ENCODE results near the gene PHTF1.

PHTF1 gene

DNA sequence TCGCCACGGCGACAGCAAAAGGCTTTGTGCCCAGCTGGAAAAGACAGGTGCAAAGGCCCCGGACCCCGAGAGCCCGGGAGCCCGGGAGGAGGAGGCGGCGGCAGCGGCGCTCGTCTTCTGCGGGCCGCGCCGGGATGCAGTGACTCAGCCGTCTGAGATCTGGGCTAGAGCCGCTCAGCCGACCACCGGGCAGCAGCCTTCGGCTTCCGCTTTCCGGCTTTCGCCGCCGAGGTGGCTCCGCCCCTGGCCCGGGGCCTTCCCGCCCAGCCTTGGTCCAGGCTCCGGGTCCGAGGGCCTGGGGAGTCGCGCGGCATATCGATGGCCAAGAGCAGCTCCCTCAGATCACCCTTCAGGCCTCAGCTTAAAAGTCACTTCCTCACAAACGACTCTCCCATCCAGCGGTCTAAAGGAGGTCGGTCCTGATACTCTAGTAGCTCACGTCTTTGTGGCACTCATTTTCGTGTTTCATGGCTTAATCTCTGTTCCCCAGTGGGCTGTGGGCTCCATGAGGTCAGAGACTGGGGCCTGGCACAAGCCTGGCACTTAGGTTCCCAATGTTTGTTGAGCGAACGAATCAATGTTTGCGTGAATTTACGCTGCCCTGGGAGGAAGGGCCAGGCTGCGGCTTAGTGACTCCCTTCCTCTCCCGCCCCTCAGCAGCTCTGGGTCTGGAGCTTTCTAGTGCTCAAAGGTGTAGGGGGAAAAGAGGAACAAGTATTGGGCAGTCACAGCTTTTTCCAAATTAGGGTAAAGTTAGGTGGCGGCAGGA lies at the start of gene PHTF1:
PHTF1 (minus strand) TSS at position 154 of the 769 bp plus-strand sequence. CDS start 783 bp downstream, outside the sequence.
- H3K27ac Mint-ChIP-seq = peak within 1 kb of the TSS; percentile 98

DNA sequence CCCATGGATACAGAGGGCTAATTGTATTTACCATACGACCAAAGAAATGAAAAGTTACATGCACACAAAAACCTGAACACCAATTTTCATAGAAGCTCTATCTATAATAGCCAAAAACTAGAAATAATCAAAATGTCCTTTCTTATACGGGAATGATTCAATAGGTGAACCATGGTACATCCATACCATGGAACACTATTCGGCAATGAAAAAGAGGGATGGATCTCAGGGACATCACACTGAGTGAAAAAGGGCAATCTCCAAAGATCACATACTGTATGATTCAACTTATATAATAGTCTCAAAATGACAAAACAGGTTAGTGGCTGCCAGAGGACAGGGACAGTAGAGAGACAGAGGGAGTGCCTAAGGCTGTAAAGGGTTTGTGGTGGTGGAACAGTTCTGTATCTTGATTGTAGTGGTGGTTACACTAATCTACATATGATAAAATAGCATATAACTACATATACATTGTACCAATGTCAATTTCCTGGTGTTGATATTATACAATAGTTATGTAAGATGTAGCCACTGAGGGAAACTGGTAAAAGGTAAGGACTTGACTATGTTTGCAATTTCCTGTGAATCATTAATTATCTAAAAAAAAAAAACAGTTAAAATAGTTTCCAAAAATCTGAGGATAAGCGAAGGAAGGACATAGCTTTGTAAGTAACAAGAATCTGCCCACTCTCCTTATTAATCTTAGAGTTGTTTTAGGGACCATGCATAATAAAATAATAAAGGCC lies 49.3 kb upstream of the PHTF1 start:
- peak overlapping the region; percentile 17 to 98 for H3K4me3 Mint-ChIP-seq
- no peak for ATAC-seq

More for the DNA sequence above, at the start of gene PHTF1:
- no peaks in the 10 kb centered on the region for H3K9me3 Mint-ChIP-seq
- DNase-seq (peak; percentile 61 to 72), ATAC-seq (peak; percentile 88)
- no peaks in the 10 kb centered on the region for H3K27me3 Mint-ChIP-seq
- H3K4me1 Mint-ChIP-seq = peaks cover 30% of the 10 kb centered on the region
- H3K4me3 Mint-ChIP-seq = peak within 1 kb of the TSS; percentile 93 to 95

DNA sequence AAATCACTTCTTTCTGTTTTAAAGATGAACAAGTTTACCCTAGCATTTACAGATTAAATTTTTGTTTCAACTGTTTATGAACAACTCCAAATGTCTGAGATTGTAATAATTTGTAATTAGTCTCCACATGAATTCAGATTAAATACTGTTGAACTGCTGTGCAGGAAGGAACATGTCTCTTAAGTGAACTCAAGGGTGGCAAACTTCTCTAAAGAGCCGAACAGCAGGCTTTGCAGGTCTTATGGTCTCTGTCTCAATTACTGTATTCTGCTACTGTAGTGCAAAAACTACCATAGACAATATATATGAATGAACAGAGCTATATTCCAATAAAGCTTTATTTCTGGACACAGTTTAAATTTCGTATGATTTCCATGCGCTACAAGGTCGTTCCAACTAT lies 46.4 kb upstream of the PHTF1 start:
- Mint-ChIP-seq H3K27ac (no peak overlapping the region), H3K27me3 (no peaks in the 10 kb centered on the region), H3K9me3 (no peaks in the 10 kb centered on the region), H3K4me1 (peaks cover 92% of the 10 kb centered on the region), H3K4me3 (no peak overlapping the region)
- no peak for ATAC-seq
- DNase-seq = no peak

More for the DNA sequence above, 49.3 kb upstream of the PHTF1 start:
- Mint-ChIP-seq H3K4me1 (peaks cover 70% of the 10 kb centered on the region), H3K27me3 (no peaks in the 10 kb centered on the region), H3K9me3 (no peaks in the 10 kb centered on the region), H3K27ac (no peak overlapping the region)
- no peak for DNase-seq

DNA sequence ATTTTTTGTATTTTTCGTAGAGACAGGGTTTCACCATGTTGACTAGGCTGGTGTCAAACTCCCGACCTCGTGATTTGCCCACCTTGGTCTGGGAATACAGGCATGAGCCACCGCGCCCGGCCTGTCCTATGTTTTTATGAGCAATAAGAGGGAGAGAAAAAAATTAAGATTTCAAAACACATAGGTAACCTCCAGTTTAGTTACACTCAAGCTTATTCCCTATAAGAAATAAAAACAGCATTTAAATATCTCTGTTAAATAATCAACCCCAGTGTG lies 45.9 kb upstream of the PHTF1 start:
- peak overlapping the region; percentile 17 to 46 for H3K4me3 Mint-ChIP-seq
- ATAC-seq (no peak), DNase-seq (no peak)
- peaks cover 93% of the 10 kb centered on the region for H3K4me1 Mint-ChIP-seq
- no peaks in the 10 kb centered on the region for H3K9me3 Mint-ChIP-seq
- H3K27me3 Mint-ChIP-seq = no peaks in the 10 kb centered on the region
- no peak overlapping the region for H3K27ac Mint-ChIP-seq

DNA sequence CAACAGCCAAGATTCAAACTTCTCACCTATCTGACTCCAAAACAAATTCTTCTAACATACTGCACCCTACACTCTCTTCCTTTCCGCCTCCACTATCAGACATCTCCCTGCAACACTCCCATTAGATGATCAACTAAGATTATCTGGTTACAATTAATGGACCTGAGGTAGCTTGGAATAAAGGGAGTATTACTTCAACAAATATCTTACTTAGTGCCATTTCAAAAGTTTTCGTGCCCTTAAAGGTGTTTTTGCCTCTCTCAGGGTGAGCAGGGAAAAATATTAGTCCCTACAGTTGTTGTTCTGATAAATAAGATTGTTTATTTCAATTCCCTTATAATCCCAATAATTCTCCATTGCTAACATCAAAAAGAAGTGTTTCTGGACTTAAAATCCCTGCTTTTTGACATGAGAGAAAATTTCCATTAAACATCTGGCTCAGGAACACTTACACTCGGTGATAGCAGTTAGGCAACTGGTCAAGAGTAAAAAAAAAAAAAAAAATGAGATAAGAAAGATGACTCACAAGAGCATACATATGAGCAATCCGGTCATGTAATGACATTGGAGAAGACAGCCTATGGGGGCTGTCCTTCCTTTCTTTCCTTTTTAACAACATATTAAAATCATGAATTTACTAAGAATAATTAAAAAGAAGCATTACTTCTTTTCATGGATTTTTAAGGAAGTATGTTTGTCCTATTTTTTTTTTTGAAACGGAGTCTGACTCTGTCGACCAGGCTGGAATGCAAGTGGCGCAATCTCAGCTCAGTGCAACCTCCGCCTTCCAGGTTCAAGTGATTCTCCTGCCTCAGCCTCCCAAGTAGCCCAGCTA lies 45.4 kb upstream of the PHTF1 start:
- H3K4me3 Mint-ChIP-seq = peak overlapping the region; percentile 41 to 46
- ATAC-seq = peak; percentile 60
- H3K27ac Mint-ChIP-seq = peak overlapping the region in 1 of 2 donors; percentile 62
- H3K27me3 Mint-ChIP-seq = no peaks in the 10 kb centered on the region
- no peaks in the 10 kb centered on the region for H3K9me3 Mint-ChIP-seq
- DNase-seq = no peak
- peaks cover 87% of the 10 kb centered on the region for H3K4me1 Mint-ChIP-seq

DNA sequence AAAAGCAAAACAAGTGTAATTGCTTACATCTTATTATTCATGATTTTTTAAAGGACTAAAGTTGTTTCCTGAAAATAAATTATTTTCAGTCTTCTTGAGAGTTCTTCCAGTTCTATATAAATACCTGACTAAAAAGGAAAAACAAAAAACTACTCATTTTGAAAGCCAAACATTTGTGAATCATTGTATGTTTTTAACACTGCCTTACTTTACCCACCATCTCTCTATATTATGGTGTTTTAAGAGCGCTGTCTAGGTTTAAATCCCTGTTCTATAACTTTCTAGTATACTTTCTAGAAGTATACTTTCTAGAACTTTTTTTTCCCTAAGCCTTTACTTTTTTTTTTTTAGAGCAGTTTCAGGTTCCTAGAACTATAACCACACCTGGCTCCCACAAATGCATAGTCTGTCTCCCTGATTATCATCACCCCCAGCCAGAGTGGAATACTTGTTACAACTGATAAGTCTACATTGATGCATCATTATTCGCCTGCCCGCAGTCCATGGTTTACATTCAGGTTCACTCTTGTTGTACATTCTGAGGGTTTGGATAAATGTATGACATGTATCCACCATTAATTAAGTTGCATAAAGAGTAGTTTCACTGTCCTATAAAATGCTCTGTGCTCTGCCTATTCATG lies 43.2 kb upstream of the PHTF1 start:
- Mint-ChIP-seq H3K4me1 (peaks cover 88% of the 10 kb centered on the region), H3K27ac (peak overlapping the region in 1 of 2 donors; percentile 28), H3K4me3 (peak overlapping the region; percentile 42 to 61), H3K9me3 (no peaks in the 10 kb centered on the region), H3K27me3 (no peaks in the 10 kb centered on the region)
- ATAC-seq (peak; percentile 83), DNase-seq (no peak)

DNA sequence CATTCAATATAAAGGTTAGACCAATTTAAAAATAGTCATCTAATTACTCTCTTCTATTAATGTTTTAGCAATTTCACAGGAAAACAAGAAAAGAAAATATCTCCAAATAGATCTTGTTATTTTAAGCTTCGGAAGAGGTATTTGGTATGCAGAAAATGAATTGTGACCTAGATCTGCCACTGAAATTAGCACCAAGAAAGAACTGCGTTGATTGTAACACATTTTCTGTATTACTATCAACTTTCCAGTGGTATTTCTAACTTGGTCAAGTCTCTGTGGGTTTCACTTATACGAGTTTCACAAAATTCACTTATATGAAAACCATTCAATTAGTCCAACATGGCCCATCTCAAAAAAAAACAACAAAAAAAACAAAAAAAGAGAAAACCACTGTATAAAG lies 41.2 kb upstream of the PHTF1 start:
- Mint-ChIP-seq H3K9me3 (no peaks in the 10 kb centered on the region), H3K27me3 (no peaks in the 10 kb centered on the region), H3K4me3 (peak overlapping the region in 1 of 2 donors; percentile 47), H3K27ac (no peak overlapping the region), H3K4me1 (peaks cover 78% of the 10 kb centered on the region)
- ATAC-seq (no peak), DNase-seq (no peak)

GRCh38 chr1:113797472-113797871 lies 38.2 kb upstream of the PHTF1 start:
- peaks cover 0 to 7% of the 10 kb centered on the region in 2 donors for H3K9me3 Mint-ChIP-seq
- H3K27ac Mint-ChIP-seq = no peak overlapping the region
- no peak overlapping the region for H3K4me3 Mint-ChIP-seq
- H3K4me1 Mint-ChIP-seq = peaks cover 66% of the 10 kb centered on the region
- no peak for DNase-seq
- no peaks in the 10 kb centered on the region for H3K27me3 Mint-ChIP-seq
- no peak for ATAC-seq

DNA sequence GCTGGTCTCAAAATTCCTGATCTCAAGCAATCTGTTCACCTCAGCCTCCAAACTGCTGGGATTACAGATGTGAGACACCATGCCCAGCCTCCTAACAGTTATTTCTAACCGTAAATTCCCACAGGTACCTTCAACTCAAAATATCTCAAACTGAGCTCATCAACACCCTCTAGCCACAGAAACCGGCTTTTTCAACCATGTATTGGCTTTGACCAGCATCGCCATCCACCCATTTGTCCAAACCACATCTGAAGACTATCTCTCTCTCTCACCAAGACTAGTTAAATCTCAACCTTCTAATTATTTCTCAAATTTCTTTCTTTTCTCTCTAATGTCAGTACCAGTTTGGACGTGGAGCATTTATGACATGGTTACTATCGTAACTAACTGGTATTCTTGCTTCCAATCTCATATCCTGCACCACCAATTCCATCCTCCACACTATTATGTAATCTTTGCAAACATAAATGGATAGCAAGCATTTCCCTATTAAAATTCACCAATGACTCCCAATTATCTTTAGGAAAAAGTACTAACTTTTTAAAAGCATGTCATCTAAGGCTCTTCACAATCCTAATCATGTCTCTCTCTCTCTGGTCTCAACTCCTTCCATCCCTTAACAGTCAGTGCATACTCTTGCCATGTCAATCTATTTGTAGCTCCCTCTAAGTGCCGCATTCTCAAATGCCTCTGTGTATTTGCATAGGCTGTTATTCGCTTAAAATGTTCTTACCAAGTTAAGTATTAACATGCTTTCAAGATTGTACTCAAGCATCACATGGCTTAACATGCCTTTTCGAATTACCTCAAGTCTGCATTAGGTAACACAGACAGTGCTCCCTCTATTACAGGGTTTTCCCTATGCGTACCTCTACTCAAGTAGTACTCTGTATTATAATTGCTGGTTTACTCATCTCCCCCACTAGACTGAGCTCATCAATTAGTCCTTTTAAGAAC lies 34.9 kb upstream of the PHTF1 start:
- Mint-ChIP-seq H3K4me1 (peaks cover 63% of the 10 kb centered on the region), H3K27me3 (no peaks in the 10 kb centered on the region), H3K27ac (no peak overlapping the region), H3K4me3 (no peak overlapping the region), H3K9me3 (peaks cover 0 to 7% of the 10 kb centered on the region in 2 donors)
- ATAC-seq (peak; percentile 33), DNase-seq (no peak)

- no peak for DNase-seq
- Mint-ChIP-seq H3K27me3 (no peaks in the 10 kb centered on the region), H3K27ac (no peak overlapping the region), H3K9me3 (peaks cover 0 to 7% of the 10 kb centered on the region in 2 donors), H3K4me3 (no peak overlapping the region), H3K4me1 (peaks cover 67% of the 10 kb centered on the region)
- no peak for ATAC-seq
Measured at GRCh38 chr1:113792986-113793385, 33.7 kb upstream of the PHTF1 start.

DNA sequence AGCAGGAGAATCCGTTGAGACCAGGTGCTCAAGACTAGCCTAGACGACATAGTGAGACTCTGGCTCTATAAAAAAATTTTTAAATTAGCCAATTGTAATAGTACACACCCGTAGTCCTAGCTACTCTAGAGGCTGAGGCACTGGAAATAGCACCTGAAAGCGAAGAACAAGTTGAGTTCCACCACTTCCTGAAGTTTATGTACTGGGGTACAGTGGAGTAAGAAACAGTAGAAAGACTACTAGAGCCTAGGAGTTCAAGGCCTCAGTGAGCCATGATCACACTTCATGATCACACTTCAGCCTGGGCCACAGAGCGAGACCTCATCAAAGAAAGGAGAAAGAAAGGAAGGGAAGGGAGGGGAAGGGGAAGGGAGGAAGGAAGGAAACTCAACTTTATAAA lies 33.2 kb upstream of the PHTF1 start:
- Mint-ChIP-seq H3K27ac (peak overlapping the region; percentile 10 to 64), H3K4me3 (peak overlapping the region in 1 of 2 donors; percentile 1), H3K27me3 (no peaks in the 10 kb centered on the region), H3K9me3 (peaks cover 0 to 7% of the 10 kb centered on the region in 2 donors), H3K4me1 (peaks cover 67% of the 10 kb centered on the region)
- DNase-seq = no peak
- ATAC-seq = peak; percentile 85

GRCh38 chr1:113788802-113789201 lies 29.5 kb upstream of the PHTF1 start:
- no peak overlapping the region for H3K4me3 Mint-ChIP-seq
- no peak for ATAC-seq
- no peaks in the 10 kb centered on the region for H3K27me3 Mint-ChIP-seq
- peaks cover 74% of the 10 kb centered on the region for H3K4me1 Mint-ChIP-seq
- peaks cover 0 to under 1% of the 10 kb centered on the region in 2 donors for H3K9me3 Mint-ChIP-seq
- DNase-seq = no peak
- H3K27ac Mint-ChIP-seq = no peak overlapping the region

GRCh38 chr1:113787663-113788062 lies 28.4 kb upstream of the PHTF1 start:
- Mint-ChIP-seq H3K4me1 (peaks cover 63% of the 10 kb centered on the region), H3K27ac (peak overlapping the region in 1 of 2 donors; percentile 88), H3K9me3 (no peaks in the 10 kb centered on the region), H3K27me3 (no peaks in the 10 kb centered on the region), H3K4me3 (no peak overlapping the region)
- DNase-seq = no peak
- ATAC-seq = no peak

DNA sequence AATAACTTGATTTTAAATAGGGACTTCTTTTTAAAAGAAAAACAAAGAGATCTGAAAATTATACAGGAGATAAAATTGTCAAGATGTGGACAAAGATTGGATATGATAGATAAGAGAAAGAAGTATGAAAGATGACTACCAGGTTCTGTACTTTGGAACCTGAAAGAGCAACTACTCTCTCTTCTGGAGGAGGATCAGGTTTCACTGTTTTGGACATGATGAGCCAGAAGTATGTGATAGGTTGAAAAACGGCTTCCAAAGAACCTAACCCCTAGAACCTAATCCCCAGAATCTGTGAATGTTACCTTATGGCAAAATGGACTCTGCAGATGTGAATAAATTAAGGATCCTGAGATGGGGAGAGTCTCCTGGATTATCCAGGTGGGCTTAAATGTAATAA lies 26.8 kb upstream of the PHTF1 start:
- ATAC-seq (no peak), DNase-seq (no peak)
- Mint-ChIP-seq H3K27me3 (no peaks in the 10 kb centered on the region), H3K4me3 (no peak overlapping the region), H3K27ac (peak overlapping the region in 1 of 2 donors; percentile 29), H3K9me3 (no peaks in the 10 kb centered on the region), H3K4me1 (peaks cover 52% of the 10 kb centered on the region)

Measured in stimulated activated naive CD8-positive, alpha-beta T cell treated with anti-CD3 and anti-CD28 coated beads, Interleukin-15, amount 100 ng/mL, for 72 hours (primary cell).